Suprapubic skin (tissue), 4 donors: ENCODE measurements around the gene TAAR1. TPM values are rescaled to one million over a fixed set of nuclear protein-coding genes. Genes with fewer than 3 reads are reported as not detected.

ENCODE experiments used
- total RNA-seq, 4 donors: library from RNA; depleted of rRNA; stranded (reverse); fragments of >200 nt; gene quantifications; one replicate each; pipeline ENCODE4 v1.1.0, GENCODE V29; 2016

Gene TAAR1
- total RNA-seq, 4 donors from 2014 or later, result not detected

Other genes starting within 250 kb of the TAAR1 start
- 10 to 100 TPM; 24.9 to 43.5 (median 31.8) TPM for gene STX7, start 146.1 kb downstream of the TAAR1 start, total RNA-seq
- not detected for gene TAAR9, start 120.9 kb downstream of the TAAR1 start, total RNA-seq
- gene TAAR8, start 106.5 kb downstream of the TAAR1 start, total RNA-seq, result not detected
- not detected for gene TAAR6, start 88.9 kb downstream of the TAAR1 start, total RNA-seq
- not detected for gene TAAR5, start 69.4 kb downstream of the TAAR1 start, total RNA-seq
- not detected for gene TAAR2, start 34.9 kb downstream of the TAAR1 start, total RNA-seq
- gene VNN1, start 54.9 kb upstream of the TAAR1 start, total RNA-seq, result 1 to 10 TPM in 1 of 4 donors, under 1 TPM in 3; 0.38 to 1.1 (median 0.67) TPM
- gene VNN2, start 98.7 kb upstream of the TAAR1 start, total RNA-seq, result 1 to 10 TPM in 1 of 4 donors, under 1 TPM in 2, not detected in 1; 0.39 to 1.6 (median 0.64) TPM
- 10 to 100 TPM in 2 of 4 donors, 1 to 10 TPM in 2; 8.4 to 11.2 (median 9.9) TPM for gene SLC18B1, start 139.5 kb upstream of the TAAR1 start, total RNA-seq
- 1,000 to 10,000 TPM in 3 of 4 donors, 100 to 1,000 TPM in 1; 975 to 2,366 (median 2,183) TPM for gene RPS12, start 155.4 kb upstream of the TAAR1 start, total RNA-seq